CD4-positive, alpha-beta T cell (primary cell): ENCODE data around the gene DPEP2. TPM values are rescaled to one million over a fixed set of nuclear protein-coding genes. Genes with fewer than 3 reads are reported as not detected.
A peak's percentile ranks its signal among the peaks of the same experiment; 100 is the strongest.
"Not testable (repeated sequence)": the region's sequence is repeated elsewhere in the genome, so short reads cannot be mapped to it uniquely, and the experiment has no call there.

Experiments used
- ATAC-seq: fragments of 200-7000 bp; cut with Tn5 transposase; one replicate; pipeline ENCODE4 v1.10.0; 2022; ENCODE audit warnings: mild to moderate bottlenecking; ENCODE audit not compliant: poor library complexity
- CTCF ChIA-PET: fragments of 350-600 bp; sonication (Branson Sonifier 250); formaldehyde crosslinking; loops from one replicate; lab custom pipeline; 2021; ENCODE audit warnings: antibody characterized with exemption, inconsistent platforms; lab: Charles Lee
- POLR2A ChIA-PET: fragments of 350-600 bp; sonication (Branson Sonifier 250); formaldehyde crosslinking; loops from one replicate; lab custom pipeline; 2021; ENCODE audit warnings: antibody characterized with exemption, inconsistent platforms; lab: Charles Lee
- DNase-seq, 14 experiments: peaks; one replicate each; pipeline ENCODE4 v3.0.0-alpha.2; 2013 to 2020; ENCODE audit warnings: mixed read lengths in 2 of 14
- H3K27ac ChIP-seq, 2 donors: one replicate each; pipeline versions ENCODE4 v1.5.1 to v1.7.0; 2013; ENCODE audit warnings: low read length in 2 of 2, low read depth in 1 of 2, mild to moderate bottlenecking in 1 of 2
- H3K27me3 ChIP-seq, 2 experiments: 1 replicate in 1 of 2; 2 replicates in 1 of 2; pipeline versions ENCODE4 v1.6.1 to v1.7.0; 2013; ENCODE audit warnings: low read length in 2 of 2, control low read depth in 1 of 2, mild to moderate bottlenecking in 1 of 2, moderate library complexity in 1 of 2; ENCODE audit not compliant: insufficient read depth in 2 of 2, control insufficient read depth in 1 of 2
- H3K36me3 ChIP-seq: one replicate; pipeline ENCODE4 v1.6.1; 2013; ENCODE audit warnings: low read length, control low read depth; ENCODE audit not compliant: insufficient read depth
- H3K4me1 ChIP-seq: one replicate; pipeline ENCODE4 v1.6.1; 2013; ENCODE audit warnings: low read length, control low read depth; ENCODE audit not compliant: insufficient read depth
- H3K4me3 ChIP-seq: one replicate; pipeline ENCODE4 v1.5.1; 2013; ENCODE audit warnings: mild to moderate bottlenecking, low read length, moderate library complexity
- H3K9me3 ChIP-seq, 2 experiments: 1 replicate in 1 of 2; 2 replicates in 1 of 2; pipeline versions ENCODE4 v1.6.1 to v1.7.0; 2013; ENCODE audit warnings: low read length in 2 of 2, mild to moderate bottlenecking in 2 of 2, control low read depth in 1 of 2, moderate library complexity in 1 of 2; ENCODE audit not compliant: control insufficient read depth in 1 of 2, insufficient read depth in 1 of 2
- H3K27ac Mint-ChIP-seq: one replicate; pipeline ENCODE4 v1.8.0; 2020; ENCODE audit warnings: mixed read lengths
- H3K27me3 Mint-ChIP-seq: one replicate; pipeline ENCODE4 v1.8.0; 2021; ENCODE audit warnings: mixed read lengths
- H3K36me3 Mint-ChIP-seq: one replicate; pipeline ENCODE4 v1.8.0; 2021; ENCODE audit warnings: low read depth, mixed read lengths
- H3K4me1 Mint-ChIP-seq: one replicate; pipeline ENCODE4 v1.8.0; 2021; ENCODE audit warnings: low read depth, mixed read lengths
- H3K4me3 Mint-ChIP-seq: one replicate; pipeline ENCODE4 v1.8.0; 2020; ENCODE audit warnings: mild to moderate bottlenecking, mixed read lengths
- H3K9me3 Mint-ChIP-seq: one replicate; pipeline ENCODE4 v1.8.0; 2020; ENCODE audit warnings: mixed read lengths
- intact Hi-C, 2 experiments: fragments of 100-400 bp; cut with DNase I in 1 of 2; cut with micrococcal nuclease in 1 of 2; formaldehyde crosslinking; loops; one replicate each; pipeline versions ENCODE4 v1.15.1 to v1.9.0; 2023 to 2025; cut with DNase I, micrococcal nuclease
- total RNA-seq, 174 experiments: library from RNA in 2 of 174; stranded (reverse) in 2 of 174; gene quantifications; one replicate each; pipeline ENCODE4 v1.2.3 and lab custom pipeline; 2021 to 2026
- TF ChIP-seq, protein P1 (sequence below): fragments of 200-600 bp; IDR thresholded peaks from one replicate; pipeline ENCODE4 v1.8.0; 2022; ENCODE audit warnings: antibody characterized with exemption, mild to moderate bottlenecking

Gene DPEP2
- total RNA-seq, 2 experiments from 2014 or later: 42.2 to 43.5 TPM

DNA sequence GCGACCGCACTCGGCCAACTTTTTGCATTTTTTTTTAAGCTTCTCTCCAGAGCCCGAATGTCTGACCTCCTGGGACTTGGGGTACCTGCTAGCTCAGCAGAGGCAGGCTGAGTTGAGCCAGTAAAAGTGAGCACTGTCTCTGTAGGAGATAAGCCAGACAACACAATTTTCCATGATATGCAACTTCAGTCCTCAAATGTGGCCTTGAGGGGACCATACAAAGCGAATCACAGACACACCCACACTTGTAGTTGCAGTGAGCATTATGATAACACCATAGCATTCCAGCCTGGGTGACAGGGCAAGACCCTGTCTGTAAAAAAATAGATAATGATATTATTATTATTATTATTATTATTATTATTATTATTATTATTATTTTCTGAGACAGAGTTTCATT, 2.6 kb downstream of the DPEP2 start:
- ChIA-PET POLR2A (interaction anchor here (1.0 to 2.0 kb wide), 4 partner anchors 9 to 88 kb away, joined by 3 to 12 read pairs (median 4); partner anchors contain the start of gene NFATC3), CTCF (interaction anchor here (0.7 to 6.5 kb wide), 2 partner anchors 44 to 446 kb away, joined by 3 to 33 read pairs; no protein-coding TSS in a partner anchor)
- Histone ChIP-seq H3K4me1 (peaks cover 87% of the 10 kb centered on the region), H3K4me3 (no peak overlapping the region), H3K27ac (no peak overlapping the region), H3K36me3 (peaks cover 12% of the 10 kb centered on the region), H3K27me3 (no peaks in the 10 kb centered on the region), H3K9me3 (peaks cover 0 to 14% of the 10 kb centered on the region in 2 experiments)
- ATAC-seq (no peak), DNase-seq (no peak)
- H3K27ac Mint-ChIP-seq: peak overlapping the region; percentile 83
- intact Hi-C loops: no loop called here
- TF ChIP-seq, protein P1, sequence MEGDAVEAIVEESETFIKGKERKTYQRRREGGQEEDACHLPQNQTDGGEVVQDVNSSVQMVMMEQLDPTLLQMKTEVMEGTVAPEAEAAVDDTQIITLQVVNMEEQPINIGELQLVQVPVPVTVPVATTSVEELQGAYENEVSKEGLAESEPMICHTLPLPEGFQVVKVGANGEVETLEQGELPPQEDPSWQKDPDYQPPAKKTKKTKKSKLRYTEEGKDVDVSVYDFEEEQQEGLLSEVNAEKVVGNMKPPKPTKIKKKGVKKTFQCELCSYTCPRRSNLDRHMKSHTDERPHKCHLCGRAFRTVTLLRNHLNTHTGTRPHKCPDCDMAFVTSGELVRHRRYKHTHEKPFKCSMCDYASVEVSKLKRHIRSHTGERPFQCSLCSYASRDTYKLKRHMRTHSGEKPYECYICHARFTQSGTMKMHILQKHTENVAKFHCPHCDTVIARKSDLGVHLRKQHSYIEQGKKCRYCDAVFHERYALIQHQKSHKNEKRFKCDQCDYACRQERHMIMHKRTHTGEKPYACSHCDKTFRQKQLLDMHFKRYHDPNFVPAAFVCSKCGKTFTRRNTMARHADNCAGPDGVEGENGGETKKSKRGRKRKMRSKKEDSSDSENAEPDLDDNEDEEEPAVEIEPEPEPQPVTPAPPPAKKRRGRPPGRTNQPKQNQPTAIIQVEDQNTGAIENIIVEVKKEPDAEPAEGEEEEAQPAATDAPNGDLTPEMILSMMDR: no peak
- no peaks in the 10 kb centered on the region for H3K27me3 Mint-ChIP-seq
- peaks cover 32% of the 10 kb centered on the region for H3K36me3 Mint-ChIP-seq
- H3K9me3 Mint-ChIP-seq: no peaks in the 10 kb centered on the region
- H3K4me1 Mint-ChIP-seq: peaks cover 64% of the 10 kb centered on the region
- peak overlapping the region; percentile 5 for H3K4me3 Mint-ChIP-seq

DNA sequence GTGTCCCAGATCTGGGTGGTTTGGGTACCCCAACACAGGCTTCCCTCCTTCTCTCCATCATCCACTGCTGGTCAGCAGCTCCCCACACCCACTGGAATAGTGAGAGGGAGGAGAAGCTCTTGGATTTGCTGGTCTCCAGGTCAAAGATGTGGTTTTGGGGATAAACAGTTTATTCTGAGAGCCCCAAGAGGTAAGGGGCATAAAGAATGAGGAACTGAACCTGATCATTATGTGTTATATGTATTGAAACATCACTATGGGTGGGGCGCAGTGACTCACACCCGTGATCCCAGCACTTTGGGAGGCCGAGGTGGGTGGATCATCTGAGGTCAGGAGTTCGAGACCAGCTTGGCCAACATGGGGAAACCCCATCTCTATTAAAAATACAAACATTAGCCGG, 3.9 kb downstream of the DPEP2 start:
- Mint-ChIP-seq H3K27me3 (no peaks in the 10 kb centered on the region), H3K36me3 (peaks cover 34% of the 10 kb centered on the region), H3K4me3 (peak overlapping the region; percentile 59), H3K9me3 (no peaks in the 10 kb centered on the region), H3K27ac (peak overlapping the region; percentile 83), H3K4me1 (peaks cover 56% of the 10 kb centered on the region)
- CTCF ChIA-PET: interaction anchor here (0.6 to 6.5 kb wide), 2 partner anchors 45 to 228 kb away, joined by 3 to 33 read pairs; no protein-coding TSS in a partner anchor
- peak overlapping the region; percentile 29 to 35 for H3K27ac ChIP-seq
- H3K36me3 ChIP-seq: peaks cover 18% of the 10 kb centered on the region
- POLR2A ChIA-PET: interaction anchor here (0.7 to 3.0 kb wide), 3 partner anchors 10 to 45 kb away, joined by 3 to 23 read pairs (median 6); partner anchors contain the start of genes DDX28 and DUS2
- no peaks in the 10 kb centered on the region for H3K27me3 ChIP-seq
- H3K9me3 ChIP-seq: peaks cover 0 to 14% of the 10 kb centered on the region in 2 experiments
- no peak overlapping the region for H3K4me3 ChIP-seq
- intact Hi-C loops: no loop called here
- ATAC-seq (no peak), DNase-seq (peak in 4 of 14 experiments; percentile 26 to 54 (median 36))
- TF ChIP-seq, protein P1: no peak
- H3K4me1 ChIP-seq: peaks cover 74% of the 10 kb centered on the region

DNA sequence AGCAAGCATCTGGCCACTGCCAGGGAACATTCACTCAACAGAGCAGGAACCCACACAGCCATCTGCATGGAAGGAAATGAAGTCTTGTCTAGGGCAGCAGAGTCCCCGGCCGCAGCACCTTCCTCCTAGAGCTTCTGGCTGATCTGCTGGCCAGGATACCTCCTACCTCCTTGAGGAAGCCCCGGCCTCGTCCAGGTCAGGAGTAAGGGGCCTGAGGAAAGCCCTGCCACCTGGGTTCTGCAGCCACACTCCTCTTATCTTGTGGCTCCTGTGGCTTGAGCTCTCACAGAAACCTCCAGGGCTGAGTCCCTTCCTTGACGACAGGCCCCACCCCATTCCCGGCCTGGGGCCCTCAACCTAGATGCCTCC, 5.3 kb downstream of the DPEP2 start:
- peak overlapping the region; percentile 76 to 90 for H3K27ac ChIP-seq
- H3K27me3 ChIP-seq, H3K27me3 Mint-ChIP-seq, DNase-seq, H3K9me3 Mint-ChIP-seq, intact Hi-C loops: not testable (repeated sequence)
- Mint-ChIP-seq H3K27ac (peak overlapping the region; percentile 93), H3K36me3 (peaks cover 33% of the 10 kb centered on the region), H3K4me1 (peaks cover 42% of the 10 kb centered on the region), H3K4me3 (peak overlapping the region; percentile 89)
- peaks cover 60% of the 10 kb centered on the region for H3K4me1 ChIP-seq
- H3K36me3 ChIP-seq: peaks cover 21% of the 10 kb centered on the region
- peak; percentile 22 for ATAC-seq
- H3K4me3 ChIP-seq: peak overlapping the region; percentile 63
- peaks cover 0 to 14% of the 10 kb centered on the region in 2 experiments for H3K9me3 ChIP-seq
- ChIA-PET POLR2A (interaction anchor here (0.8 to 3.0 kb wide), 5 partner anchors 11 to 334 kb away, joined by 3 to 23 read pairs (median 5); partner anchors contain the start of genes ACD, DDX28, DUS2 and PSMB10), CTCF (interaction anchor here (0.6 to 1.2 kb wide), 2 partner anchors 47 to 211 kb away, joined by 3 to 12 read pairs; no protein-coding TSS in a partner anchor)
